Nephron (organoid): ENCODE data around the gene GMDS.

ENCODE experiments used
- H3K27ac Mint-ChIP-seq, 3 experiments: 2 replicates each; pipeline ENCODE4 v1.8.0; 2020; ENCODE audit warnings: mixed read lengths in 3 of 3, mild to moderate bottlenecking in 2 of 3, moderate library complexity in 1 of 3
- H3K27me3 Mint-ChIP-seq: 2 replicates; pipeline ENCODE4 v1.8.0; 2021; ENCODE audit warnings: low read depth, mild to moderate bottlenecking, moderate library complexity, mixed read lengths
- H3K36me3 Mint-ChIP-seq: 2 replicates; pipeline ENCODE4 v1.8.0; 2020; ENCODE audit warnings: low read depth, mixed read lengths
- H3K4me1 Mint-ChIP-seq: 2 replicates; pipeline ENCODE4 v1.8.0; 2020; ENCODE audit warnings: mixed read lengths
- H3K4me3 Mint-ChIP-seq, 3 experiments: 2 replicates each; pipeline ENCODE4 v1.8.0; 2020; ENCODE audit warnings: mild to moderate bottlenecking in 3 of 3, mixed read lengths in 3 of 3, moderate library complexity in 2 of 3
- H3K9me3 Mint-ChIP-seq: 2 replicates; pipeline ENCODE4 v1.8.0; 2020; ENCODE audit warnings: mixed read lengths
- TF ChIP-seq, protein P1 (sequence below), 3 experiments: fragments of 200-600 bp; sonication (generic); IDR thresholded peaks; one replicate each; pipeline ENCODE4 v1.5.0; 2021; ENCODE audit warnings: antibody characterized with exemption in 3 of 3; ENCODE audit not compliant: unreplicated experiment in 3 of 3

Gene GMDS

DNA sequence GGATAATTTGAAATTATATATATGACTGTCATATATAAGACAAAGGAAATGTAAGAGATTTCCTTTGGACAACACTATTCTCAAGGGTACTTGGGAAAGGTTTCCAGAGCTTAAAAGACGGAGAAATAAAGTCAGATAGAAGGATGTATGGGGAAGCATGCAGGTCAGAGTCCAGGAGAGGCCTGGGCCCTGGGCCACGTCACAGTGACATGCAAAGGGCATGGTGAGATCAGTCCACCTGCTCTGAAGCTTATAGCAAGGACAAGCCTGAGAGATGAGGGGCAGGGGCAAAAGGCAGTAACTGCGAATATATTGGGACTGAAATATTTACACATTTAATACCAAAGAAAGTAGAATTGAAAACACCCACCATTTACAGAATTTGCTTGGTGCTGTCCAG is 24.6 kb upstream of the GMDS start:
- Mint-ChIP-seq H3K36me3 (peaks cover 51% of the 10 kb centered on the region), H3K4me3 (no peak overlapping the region), H3K27ac (no peak overlapping the region), H3K27me3 (no peaks in the 10 kb centered on the region), H3K4me1 (no peaks in the 10 kb centered on the region), H3K9me3 (peaks cover 2% of the 10 kb centered on the region)
- TF ChIP-seq, protein P1, sequence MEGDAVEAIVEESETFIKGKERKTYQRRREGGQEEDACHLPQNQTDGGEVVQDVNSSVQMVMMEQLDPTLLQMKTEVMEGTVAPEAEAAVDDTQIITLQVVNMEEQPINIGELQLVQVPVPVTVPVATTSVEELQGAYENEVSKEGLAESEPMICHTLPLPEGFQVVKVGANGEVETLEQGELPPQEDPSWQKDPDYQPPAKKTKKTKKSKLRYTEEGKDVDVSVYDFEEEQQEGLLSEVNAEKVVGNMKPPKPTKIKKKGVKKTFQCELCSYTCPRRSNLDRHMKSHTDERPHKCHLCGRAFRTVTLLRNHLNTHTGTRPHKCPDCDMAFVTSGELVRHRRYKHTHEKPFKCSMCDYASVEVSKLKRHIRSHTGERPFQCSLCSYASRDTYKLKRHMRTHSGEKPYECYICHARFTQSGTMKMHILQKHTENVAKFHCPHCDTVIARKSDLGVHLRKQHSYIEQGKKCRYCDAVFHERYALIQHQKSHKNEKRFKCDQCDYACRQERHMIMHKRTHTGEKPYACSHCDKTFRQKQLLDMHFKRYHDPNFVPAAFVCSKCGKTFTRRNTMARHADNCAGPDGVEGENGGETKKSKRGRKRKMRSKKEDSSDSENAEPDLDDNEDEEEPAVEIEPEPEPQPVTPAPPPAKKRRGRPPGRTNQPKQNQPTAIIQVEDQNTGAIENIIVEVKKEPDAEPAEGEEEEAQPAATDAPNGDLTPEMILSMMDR (IDR thresholded peaks at IDR 0.05; ENCODE audit: unreplicated experiment in 3 of 3), result no peak

DNA sequence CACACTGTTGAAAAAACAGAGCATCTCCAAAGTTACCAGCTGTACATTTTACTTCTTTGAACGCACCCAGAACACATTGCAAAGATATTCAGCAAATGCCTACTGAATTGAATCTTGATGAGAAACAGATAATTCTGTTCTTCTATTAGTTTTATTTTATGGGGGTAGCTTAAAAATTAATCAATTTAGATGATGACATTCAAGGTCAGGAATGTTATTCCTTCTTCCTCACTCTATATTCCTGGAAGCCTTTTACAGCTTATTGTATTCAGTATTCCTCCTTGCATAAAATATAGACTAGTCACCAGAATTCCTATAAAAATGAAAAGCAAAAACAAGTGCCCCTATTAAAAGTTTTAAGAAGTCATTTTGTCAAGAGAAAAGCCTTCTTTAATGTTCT is 21.4 kb upstream of the GMDS start:
- peaks cover 30% of the 10 kb centered on the region for H3K36me3 Mint-ChIP-seq
- TF ChIP-seq, protein P1 (IDR thresholded peaks at IDR 0.05; ENCODE audit: unreplicated experiment in 3 of 3), result no peak
- no peak overlapping the region for H3K27ac Mint-ChIP-seq
- no peak overlapping the region for H3K4me3 Mint-ChIP-seq
- H3K4me1 Mint-ChIP-seq, result no peaks in the 10 kb centered on the region
- no peaks in the 10 kb centered on the region for H3K9me3 Mint-ChIP-seq
- no peaks in the 10 kb centered on the region for H3K27me3 Mint-ChIP-seq

DNA sequence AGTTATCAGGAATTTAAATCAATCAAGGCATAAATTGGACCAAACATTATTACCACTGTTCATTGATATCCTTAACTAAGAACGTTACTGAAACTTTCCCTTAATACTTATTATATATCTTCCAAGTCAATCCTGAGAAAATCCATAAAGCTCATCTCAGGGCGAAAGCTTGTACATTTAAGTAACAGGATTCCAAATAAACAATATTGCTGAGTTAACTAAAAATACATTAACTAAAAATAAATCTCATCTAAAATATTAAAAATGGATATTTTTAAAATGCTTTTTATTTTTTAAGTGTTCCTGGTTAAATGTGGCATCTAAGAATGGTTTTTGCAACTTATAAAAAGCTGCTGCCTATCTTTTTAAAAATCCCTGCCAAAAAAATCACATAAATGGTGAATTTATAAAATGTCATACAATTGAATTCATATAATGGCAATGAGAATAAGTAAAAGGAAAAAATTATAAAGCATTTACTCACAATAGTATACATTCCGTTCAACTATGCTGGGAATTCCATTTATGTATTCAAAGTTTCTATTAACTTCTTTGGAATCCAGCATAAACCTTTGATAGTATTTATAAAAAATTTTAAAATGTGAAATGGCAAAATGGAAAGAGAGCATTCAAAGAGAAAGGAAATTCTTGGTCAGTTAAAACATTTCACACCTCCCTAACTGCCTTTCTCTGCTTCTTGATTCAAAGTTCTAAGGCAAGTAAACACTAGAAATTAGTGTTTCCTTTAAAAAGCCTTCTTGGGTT is 20.8 kb upstream of the GMDS start:
- Mint-ChIP-seq H3K27ac (no peak overlapping the region), H3K9me3 (no peaks in the 10 kb centered on the region), H3K36me3 (peaks cover 32% of the 10 kb centered on the region), H3K4me1 (no peaks in the 10 kb centered on the region), H3K4me3 (no peak overlapping the region), H3K27me3 (no peaks in the 10 kb centered on the region)
- TF ChIP-seq, protein P1 (IDR thresholded peaks at IDR 0.05; ENCODE audit: unreplicated experiment in 3 of 3), result no peak

DNA sequence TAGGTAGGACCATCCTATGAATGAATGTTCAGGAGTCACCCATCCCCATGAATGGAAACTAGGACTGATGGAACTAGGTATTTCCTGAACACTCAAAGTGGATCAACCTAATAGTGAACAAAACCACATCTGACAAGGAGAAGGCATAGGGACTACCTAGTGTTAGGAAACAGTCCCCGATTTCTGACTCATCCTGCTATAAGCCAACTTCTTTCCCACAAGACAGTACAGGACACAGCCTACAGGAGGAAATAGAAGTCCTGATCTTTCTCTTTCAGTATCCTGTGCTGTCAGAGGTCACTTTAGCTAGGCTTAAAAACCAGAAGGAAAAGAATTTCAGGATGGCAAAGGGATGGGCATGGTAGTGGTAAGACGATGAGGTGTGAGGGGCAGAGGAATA is 19.5 kb upstream of the GMDS start:
- Mint-ChIP-seq H3K4me3 (no peak overlapping the region), H3K9me3 (no peaks in the 10 kb centered on the region), H3K27me3 (no peaks in the 10 kb centered on the region), H3K36me3 (peaks cover 27% of the 10 kb centered on the region), H3K4me1 (no peaks in the 10 kb centered on the region), H3K27ac (no peak overlapping the region)
- TF ChIP-seq, protein P1 (IDR thresholded peaks at IDR 0.05; ENCODE audit: unreplicated experiment in 3 of 3), result no peak

DNA sequence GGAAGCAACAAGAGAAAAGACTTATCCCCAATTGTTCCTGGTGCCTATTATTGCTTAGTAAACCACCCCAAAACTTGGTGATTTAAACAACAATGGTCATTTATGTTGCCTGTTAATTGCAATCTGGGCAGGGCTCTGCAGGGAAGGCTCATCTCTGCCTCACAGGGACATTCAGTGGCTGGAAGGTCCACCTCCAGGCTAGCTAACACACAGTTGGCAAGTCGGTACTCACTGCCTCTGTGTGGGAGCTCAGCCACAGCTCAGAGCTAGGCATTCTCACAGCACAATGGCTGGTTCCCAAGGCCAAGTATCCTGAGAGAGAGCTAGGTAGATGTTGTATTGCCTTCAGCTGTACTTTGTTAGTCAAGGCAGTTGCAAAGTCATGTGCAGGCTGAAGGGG is 18.5 kb upstream of the GMDS start:
- TF ChIP-seq, protein P1 (IDR thresholded peaks at IDR 0.05; ENCODE audit: unreplicated experiment in 3 of 3), result no peak
- Mint-ChIP-seq H3K9me3 (no peaks in the 10 kb centered on the region), H3K27ac (no peak overlapping the region), H3K27me3 (no peaks in the 10 kb centered on the region), H3K4me3 (no peak overlapping the region), H3K36me3 (peaks cover 33% of the 10 kb centered on the region), H3K4me1 (no peaks in the 10 kb centered on the region)

DNA sequence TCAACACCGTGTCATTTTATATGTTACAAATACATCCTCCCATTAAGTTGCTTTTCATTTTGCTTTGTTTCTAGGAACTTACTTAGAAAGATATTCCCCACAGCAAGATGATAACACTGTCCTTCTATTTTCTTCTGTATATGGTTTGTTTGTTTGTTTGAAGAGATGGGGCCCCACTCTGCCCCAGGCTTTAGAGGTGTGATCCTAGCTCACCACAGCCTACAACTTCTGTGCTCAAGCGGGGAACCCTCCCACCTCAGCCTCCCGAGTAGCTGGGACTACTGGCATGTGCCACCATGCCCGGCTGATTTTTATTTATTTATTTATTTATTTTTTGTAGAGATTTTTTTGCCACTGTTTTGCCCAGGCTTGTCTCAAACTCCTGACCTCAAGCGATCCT is 14.2 kb upstream of the GMDS start:
- Mint-ChIP-seq H3K4me1 (no peaks in the 10 kb centered on the region), H3K36me3 (peaks cover 49% of the 10 kb centered on the region), H3K9me3 (peaks cover 13% of the 10 kb centered on the region), H3K27me3 (no peaks in the 10 kb centered on the region), H3K4me3 (no peak overlapping the region), H3K27ac (no peak overlapping the region)
- TF ChIP-seq, protein P1 (IDR thresholded peaks at IDR 0.05; ENCODE audit: unreplicated experiment in 3 of 3), result no peak
